ENCODE data around the gene SMPD4.
"Not testable (repeated sequence)": the region's sequence is repeated elsewhere in the genome, so short reads cannot be mapped to it uniquely, and the experiment has no call there.

SMPD4 gene

DNA sequence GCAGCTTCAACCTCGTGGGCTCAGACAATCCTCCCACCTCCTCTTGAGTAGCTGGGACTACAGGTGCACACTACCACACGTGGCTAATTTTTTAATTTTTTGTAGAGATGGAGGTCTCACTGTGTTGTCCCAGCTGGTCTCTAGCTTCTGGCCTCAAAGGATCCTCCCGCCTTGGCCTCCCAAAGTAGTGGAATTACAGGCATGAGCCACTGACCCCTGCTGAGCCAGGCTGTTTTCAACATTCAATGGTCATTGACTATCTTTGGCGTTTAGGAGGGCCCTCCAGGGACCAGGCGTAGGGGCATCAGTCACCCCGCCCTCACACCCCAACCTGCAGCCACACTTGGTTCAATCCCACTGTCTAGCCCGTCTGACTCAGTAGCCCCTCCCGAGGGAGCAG is 5.9 kb upstream of the SMPD4 start:
- no peak for FAIRE-seq

DNA sequence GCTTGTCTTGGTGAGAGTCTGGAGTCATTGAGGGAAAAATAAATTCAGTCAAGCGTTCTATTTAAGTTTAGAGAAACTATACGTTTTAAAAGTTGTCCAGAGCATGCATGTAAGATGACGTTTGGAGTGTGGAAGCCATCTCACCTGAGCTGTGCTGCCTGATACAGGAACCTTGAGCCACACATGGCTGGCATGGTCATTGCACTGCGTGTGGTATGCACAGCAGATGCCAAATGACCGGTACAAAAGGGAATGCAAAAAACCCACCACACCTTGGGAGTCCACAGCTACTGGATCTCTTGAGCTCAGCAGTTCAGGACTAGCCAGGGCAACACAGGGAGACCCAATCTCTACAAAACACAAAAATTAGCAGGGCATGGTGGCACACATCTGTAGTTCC is 5.0 kb upstream of the SMPD4 start:
- no peak for FAIRE-seq

DNA sequence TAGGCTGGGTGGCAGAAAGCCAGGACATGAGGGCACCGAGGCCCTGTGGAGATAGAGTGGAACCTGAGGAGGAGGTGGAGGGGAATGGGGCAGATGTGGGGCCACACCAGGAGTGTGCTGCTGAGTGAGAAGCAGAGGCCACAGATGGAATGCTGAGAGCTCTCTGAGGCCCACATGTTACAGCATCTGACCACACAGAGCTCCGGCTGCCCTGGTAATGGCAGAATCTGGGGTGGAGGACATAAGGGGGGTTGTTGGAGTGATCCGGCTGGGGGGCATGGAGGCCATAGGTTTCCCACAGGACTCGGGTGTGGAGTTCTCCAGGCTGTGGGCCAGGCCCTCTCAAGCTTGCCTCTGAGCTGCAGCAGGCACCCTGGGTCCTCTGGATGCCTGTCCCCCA is 4.5 kb upstream of the SMPD4 start:
- no peak for FAIRE-seq

DNA sequence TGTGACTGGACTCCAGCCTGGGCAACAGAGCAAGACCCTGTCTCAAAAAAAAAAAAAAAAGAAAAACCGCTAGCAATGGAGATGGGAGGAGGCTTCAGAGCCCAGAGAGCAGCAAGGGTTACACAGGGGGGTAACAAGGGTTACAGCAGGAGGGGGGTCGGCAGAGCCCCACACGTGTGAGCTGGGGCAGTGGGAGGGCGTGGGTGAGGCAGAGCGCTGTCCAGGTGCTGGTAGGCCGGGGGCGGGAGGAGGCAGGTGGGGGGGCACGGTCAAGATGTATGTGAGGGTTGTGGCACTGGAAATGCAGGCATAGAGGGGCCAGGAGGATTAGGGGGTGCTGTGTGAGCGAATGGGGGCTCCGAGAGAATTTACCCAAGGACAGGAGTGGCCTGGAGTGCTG is 4.0 kb upstream of the SMPD4 start:
- FAIRE-seq = no peak

DNA sequence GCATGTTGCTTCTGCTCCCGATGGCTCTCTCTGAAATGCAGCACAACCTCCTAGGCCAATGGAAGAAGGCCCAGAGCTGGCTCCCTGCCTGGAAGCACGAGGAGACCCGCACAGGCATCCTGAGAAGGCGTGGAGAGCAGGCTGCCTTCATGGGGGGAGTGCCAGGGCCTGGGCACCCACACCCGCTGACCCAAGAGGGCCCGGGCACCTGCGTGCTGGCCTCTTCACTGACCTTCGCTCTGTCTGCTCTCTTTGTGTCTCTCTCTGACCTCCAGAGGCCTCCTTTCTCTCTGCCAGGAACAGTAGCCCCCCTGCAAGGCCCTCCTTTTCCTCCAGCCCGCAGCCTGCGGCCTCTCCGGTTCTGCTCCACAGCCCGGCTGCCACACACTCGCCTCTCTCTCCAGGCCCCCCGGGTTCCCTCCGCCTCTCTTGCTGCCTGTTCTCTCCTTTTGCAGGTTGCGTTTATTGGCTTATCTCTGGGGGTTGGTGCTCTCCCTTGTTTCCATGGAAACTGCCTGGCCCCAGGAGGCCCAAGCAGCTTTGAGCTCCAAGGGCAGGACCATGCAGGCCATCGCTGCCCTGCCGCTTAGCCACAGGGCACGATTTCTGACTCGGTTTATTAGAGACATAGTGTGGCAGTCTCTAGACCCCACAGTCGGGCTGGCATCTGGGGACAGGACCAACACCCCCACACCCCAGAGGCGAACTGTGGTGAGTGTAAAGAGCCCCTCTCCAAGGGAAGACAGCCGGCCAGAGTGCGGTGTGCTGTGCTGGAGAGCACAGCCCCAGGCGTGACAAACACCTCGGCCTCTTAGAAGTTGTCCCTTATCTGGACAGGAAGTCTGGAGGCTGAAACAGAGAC is 2.3 kb upstream of the SMPD4 start:
- no peak for FAIRE-seq

DNA sequence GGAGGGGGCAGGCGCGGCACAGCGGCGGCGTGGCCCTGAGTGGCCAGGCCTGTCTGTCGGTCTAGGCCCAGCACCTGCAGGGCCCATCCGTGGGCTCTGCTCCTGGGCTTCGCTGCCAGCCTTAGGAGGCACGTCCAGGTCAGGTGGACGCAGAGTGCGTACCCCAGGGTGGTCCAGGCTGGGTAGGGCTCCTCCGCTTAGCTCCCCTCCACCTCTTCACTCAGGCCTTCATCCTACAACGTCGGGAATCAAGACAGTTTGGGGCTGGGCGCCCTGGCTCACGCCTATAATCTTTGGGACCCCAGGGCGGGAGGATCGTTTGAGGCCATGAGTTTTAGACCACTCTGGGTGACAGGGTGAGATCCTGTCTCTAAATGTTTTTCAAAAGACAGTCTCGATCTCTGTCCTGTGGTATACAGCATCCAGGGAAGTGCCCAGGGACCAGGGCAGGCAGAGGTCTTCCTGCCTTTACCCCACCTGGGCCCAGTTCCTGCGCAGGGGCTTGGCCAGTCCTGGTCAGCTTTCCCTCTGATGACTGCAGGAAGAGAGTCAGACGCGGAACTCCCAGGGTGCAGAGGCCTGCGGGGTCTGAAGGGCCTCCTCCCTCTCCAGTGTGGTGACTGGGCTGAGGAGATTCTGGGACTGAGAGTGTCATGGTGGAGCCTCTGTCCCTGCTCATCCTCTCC is 1.6 kb upstream of the SMPD4 start:
- FAIRE-seq = not testable (repeated sequence)

DNA sequence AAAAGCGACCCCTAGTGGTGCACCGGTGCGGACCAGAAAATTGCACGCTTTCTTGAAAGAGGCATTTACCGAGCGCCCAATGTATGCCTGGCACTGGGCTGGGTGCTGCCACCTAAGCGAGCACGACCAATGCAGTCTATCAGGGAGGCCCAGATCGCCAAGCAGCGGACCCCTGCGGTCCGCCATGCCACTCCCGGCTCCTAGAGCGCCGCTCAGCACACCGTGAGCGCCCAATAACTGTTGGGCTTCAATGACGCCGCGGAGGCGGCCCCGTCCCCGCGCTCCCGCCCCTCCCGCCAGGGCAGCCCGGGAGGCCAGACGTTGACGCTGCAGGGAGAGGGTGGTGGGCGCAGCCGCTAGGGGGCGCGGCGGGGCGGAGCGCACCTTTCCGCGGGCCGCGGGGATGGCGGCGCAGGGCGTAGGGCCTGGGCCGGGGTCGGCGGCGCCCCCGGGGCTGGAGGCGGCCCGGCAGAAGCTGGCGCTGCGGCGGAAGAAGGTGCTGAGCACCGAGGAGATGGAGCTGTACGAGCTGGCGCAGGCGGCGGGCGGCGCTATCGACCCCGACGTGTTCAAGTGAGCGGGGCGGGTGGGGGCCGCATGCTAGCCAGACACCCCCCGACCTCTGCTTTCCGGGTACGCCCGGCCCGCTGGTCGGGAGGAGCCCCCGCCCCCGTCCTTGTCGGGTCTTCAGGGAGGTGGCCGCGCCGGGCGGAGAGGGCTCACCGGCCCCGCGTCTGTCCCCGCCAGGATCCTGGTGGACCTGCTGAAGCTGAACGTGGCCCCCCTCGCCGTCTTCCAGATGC is 679 bp upstream of the SMPD4 start, which contains the start of gene MZT2B:
TSS of gene MZT2B (plus strand) at position 383 of the 803 bp plus-strand sequence. CDS start at position 404, 21 bp downstream.
- FAIRE-seq = not testable (repeated sequence)

DNA sequence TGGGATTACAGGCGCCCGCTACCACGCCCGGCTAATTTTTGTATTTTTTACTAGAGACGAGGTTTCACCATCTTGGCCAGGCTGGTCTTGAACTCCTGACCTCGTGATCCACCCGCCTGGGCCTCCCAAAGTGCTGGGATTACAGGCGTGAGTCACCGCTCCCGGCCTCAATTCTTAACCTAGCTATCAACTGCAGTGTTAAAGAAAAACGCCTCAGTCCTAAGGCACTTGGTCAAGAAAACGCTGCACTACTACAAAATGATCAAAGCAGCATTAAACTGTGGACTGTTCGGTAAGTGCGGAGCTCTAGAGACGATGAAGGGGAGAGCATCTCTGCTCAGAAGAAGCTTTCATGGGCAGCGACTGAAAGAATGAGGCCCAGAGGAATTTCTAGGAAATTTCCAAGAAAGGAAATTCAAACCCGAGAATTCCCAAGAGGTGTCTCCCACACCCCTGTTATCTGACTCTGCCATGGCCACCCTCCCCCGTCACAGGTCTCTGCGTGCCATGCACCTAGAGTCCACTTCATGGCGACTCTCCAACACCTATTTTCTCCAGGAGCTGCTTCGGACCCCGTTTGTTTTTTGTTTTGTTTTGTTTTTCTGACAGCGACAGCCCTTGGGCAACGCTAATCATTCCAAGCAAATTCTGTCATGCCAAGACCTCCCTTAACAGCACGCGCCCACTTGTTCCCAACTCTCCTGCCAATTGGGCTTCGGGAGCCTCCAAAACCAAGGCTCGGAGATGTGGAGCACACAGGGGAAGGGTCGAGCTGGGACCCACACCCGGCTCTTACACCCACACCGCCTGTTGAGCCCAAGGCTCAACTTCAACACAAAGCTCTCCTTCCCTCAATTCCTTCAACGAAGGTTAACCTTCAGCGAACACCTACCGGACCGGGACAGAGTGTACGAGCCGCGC is 738 bp downstream of the SMPD4 start:
- FAIRE-seq = not testable (repeated sequence)

DNA sequence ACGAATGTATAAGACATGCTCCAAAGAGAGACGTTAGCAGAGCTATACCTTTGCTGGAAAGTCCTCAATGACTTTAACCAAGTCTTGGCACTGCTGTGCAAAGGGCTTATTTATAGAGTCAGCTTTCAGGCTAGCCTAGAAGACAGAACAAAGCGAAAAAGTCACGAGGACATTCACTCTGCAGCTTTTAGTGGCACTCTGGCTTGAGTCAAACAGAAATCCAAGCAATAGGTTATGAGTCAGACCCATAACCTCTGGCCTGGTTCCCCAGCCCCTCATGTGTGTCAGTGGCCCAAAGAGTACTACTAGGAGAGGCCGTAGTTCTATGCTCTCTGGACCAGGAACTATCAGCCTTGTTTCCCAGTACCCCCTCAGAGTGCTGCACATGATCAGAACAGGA is 6.5 kb downstream of the SMPD4 start:
- FAIRE-seq = not testable (repeated sequence)

DNA sequence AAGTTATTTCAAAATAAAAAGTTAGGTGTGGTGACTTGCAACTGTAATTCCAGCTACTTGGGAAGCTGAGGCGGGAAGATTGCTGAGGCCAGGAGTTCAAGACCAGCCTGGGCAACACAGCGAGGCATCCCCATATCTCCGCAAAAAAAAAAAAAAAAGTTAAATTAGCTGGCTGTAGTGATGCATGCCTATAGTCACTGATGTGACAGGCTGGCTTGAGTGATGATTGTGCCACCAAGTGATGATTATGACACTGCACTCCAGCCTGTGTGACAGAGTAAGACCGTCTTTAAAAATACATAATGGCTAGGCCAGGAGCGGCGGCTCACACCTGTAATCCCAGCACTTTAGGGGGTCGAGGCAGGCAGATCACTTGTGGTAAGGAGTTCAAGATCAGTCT is 11.5 kb downstream of the SMPD4 start:
- FAIRE-seq = no peak

DNA sequence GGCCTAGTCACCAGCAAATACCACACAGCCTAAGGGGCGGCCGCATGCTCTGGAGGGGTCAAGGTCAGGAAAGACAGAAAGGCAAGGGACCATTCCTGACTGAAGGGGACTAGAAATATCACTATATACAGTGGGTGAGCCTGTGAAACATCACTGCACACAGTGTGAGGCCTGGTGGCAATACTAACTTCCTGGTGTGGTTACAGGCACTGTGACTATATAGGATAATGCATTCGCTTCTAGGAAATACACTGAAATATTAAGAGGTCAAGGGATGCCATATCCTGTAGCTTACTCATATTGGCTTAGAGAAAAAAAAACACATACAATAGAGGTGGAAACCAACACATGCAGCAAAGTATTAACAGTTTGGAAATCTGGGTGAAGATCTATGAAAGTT is 12.2 kb downstream of the SMPD4 start:
- not testable (repeated sequence) for FAIRE-seq

DNA sequence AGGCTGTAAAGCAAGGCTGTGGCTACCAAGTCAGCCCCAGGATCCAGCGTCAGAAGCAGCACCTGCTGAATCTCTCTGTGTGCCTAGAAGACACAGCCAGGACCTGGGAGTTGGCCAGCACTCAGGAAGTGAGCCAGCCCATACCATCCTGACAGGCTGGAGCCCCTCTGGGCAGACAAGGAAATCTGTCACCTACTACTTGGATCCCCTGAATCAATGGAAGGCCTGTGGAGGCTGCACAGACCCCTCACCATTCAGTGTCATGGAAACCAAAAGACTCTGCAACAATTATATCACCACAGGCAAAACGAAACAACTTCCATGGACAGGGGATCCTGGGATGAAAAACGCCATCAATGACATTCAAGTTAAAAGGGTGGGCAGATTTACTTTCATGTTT is 14.8 kb downstream of the SMPD4 start:
- not testable (repeated sequence) for FAIRE-seq

DNA sequence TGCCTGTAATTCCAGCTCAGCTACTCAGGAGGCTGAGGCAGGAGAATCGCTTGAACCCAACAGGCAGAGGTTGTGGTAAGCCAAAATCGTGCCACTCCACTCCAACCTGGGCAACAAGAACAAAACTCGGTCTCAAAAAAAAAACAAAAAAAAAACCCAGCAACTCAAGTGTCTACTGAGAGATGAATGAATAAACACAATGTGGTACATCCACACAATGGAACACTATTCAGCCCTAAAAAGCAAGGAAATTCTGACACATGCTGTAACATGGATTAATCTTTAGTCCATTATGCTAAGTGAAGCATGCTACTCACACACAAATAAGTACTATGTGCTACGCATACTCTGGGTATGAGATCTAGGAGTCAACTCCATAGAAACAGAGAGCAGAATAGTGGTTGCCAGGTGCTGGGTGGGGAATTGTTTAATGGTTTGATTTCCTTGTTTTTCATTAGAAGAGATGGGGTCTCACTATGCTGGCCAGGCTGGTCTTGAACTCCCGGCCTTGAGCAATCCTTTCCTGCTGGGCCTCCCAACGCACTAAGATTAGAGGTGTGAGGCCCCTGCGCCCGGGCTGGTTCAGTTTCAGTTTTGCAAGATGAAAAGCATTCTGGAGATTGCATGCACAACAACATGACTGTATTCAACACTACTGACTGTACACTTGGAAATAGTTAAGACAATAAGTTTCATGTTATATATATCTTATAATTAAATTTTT is 15.9 kb downstream of the SMPD4 start:
- FAIRE-seq = no peak

DNA sequence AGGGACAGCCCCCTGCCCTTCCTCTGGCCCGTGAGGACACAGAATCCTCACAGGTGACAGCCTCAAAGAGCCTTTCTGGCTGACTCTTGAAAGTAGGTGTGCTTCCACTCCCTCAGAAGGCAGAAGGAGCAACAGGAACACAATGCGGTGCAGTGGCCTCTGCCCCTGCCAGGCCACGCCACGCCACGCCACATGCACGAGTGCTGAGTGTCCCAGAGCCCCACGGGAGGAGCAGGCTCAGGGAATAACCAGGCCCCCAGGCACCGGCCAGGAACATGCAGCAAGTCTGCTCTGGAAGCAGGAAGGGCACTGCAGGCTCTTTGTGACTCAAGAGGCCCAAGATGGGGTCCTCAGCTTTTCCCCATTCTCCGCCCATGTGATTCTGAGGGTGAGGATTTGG is 18.4 kb downstream of the SMPD4 start:
- FAIRE-seq = no peak

DNA sequence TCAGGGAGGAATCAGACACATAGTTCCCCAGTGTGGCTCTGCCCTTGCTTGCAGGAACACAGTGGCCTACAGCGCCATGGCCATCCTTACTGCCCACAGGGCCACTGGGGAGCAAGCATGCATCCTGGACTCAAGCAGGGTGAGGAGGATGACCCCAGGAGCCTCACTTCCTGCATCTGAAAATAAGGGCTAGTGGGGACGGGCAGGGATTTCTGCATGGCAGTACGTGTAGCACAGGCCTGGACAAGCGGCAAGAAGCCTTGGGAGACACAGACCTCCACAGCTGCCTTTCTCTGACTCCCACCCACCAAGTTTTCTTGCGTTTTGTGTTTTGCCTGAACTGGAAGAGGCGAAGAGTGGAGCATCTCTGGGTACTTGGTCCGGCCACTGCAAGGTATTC is 18.9 kb downstream of the SMPD4 start:
- not testable (repeated sequence) for FAIRE-seq

DNA sequence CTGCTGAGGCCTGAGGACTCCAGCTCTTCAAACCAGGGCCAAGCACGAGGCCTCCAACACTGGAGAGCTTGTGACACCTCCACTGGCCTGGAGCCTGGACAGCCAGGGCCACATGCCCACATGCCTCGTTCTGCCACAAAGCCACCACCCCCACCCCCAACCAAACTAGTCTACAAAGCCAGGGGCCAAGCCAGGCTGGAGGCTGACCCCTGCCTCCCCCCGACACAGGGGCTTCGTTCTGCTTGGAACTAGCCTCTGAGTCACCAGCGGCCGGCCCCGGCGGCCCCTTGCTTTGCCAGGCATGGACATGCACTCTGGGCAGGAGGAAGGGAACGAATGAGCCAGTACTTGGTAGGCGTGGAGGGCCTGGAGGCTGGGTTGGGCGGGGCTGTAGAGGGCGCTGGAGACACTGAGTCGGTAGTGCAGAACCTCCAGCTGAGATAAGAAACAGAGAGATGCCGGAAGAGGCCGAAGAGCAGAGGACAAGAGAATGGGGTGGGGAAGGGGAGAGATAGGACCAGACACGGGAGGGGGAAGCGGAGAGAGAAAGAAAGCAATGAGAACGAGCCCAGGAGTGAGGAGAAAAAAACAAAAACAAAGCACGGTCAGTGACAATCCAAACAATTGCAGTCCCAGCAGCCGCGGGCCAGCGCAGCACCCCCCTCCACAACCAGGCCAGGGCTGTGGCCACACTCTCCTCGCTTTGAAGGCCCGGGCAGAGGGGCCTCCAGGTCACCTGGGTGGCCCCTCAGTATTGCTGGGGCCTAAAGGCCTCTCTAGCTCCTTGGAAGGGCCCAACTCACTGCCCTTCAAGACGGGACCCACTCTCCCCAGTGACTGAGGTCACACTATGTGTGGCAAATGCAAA is 20.3 kb downstream of the SMPD4 start:
- FAIRE-seq = not testable (repeated sequence)

DNA sequence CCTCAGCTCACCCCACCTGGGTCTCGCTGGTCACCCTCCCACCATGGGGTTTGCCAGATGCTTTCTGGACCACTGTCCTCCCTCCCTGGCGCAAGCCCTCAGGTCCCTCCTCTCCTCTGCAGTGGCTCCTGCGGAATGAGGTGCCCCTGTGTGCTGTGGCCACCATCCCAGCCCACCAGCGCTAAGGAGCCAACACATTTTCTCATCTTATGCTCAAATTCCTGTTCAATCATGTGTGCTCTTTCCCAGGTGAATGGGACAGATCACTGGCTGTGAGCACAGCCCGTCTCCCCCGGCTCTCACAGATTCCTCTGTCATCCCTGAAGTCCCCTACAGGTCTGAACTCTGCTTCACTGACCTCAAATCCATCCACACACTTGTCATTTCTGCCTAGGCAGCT is 21.3 kb downstream of the SMPD4 start:
- FAIRE-seq = no peak

DNA sequence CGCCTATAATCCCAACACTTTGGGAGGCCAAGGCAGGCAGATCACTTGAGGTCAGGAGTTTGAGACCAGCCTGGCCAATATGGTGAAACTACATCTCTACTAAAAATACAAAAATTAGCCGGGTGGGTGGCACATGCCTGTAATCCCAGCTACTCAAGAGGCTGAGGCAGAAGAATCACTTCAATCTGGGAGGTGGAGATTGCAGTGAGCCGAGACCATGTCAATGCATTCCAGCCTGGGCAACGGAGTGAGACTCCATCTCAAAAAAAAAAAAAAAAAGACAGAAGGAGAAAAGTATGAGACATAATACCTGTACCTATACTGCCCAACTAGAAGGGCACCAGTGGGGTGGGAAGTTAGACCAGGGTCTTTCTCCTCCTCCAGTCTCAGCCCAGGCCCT is 22.0 kb downstream of the SMPD4 start:
- FAIRE-seq = not testable (repeated sequence)

DNA sequence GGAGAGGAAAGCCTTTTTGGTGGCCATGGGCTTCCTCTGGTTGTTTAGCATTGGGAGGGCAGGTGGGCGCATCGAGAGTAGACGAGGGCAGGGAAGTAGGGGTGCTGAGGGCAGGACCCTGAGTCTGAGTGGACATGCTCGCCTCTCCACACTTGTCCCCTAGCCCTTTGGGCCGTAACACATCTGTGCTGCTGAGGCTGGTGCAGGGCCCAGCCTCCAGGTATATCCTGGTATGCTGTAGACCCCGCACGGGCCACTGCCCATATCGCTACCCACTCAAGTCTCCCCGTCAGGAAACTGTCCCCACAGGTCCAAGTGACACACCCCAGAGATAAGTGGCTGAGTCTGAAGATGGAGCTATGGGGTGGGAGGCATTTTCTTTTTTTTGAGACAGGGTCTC is 22.8 kb downstream of the SMPD4 start:
- FAIRE-seq = no peak

DNA sequence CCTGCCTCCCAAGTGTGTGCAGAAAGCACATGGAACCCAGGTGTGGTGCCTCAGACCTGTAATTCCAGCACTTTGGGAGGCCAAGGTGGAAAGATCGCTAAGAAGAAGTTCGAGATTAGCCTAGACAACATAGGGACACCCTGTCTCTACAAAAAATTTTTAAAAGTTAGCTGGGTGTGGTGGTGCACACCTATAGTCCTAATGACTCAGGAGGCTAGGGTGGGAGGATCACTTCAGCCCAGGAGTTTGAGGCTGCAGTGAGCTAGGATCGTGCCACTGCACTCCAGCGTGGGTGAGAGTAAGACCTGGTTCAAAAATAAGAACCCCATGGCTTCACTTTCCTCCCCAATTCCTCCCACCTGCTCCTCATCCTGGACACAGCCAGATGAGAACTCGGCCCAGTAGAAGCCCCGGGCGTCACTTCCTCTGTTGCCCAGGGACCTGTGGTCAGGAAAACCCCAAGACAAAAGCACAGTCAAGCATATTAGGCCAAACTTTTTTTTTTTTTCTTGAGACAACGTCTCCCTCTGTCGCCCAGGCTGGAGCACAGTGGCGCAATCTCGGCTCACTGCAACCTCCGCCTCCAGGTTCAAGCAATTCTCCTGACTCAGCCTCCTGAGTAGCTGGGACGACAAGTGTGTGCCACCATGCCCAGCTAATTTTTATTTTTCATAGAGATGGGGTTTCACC is 23.4 kb downstream of the SMPD4 start:
- FAIRE-seq = not testable (repeated sequence)
